Smooth muscle cell (in vitro differentiated cells): Measurements from ENCODE around the gene SOX21. TPM values are rescaled to one million over a fixed set of nuclear protein-coding genes. Genes with fewer than 3 reads are reported as not detected.

Experiments used
- DNase-seq: peaks from one replicate; lab custom pipeline; 2025; ENCODE audit not compliant: unreplicated experiment; lab: John Stamatoyannopoulos, UW
- H2AFZ ChIP-seq: fragments of 200-600 bp; sonication (generic); 2 replicates; pipeline ENCODE4 v1.6.0; 2016; ENCODE audit warnings: antibody characterized with exemption, low read depth, mild to moderate bottlenecking
- H3F3A ChIP-seq: fragments of 200-600 bp; sonication (generic); 2 replicates; pipeline ENCODE4 v1.6.0; 2017; ENCODE audit warnings: antibody characterized with exemption, low read depth
- H3K27ac ChIP-seq: fragments of 200-600 bp; sonication (generic); 2 replicates; pipeline ENCODE4 v1.5.1; 2016; ENCODE audit warnings: low read depth, mild to moderate bottlenecking
- H3K27me3 ChIP-seq: fragments of 200-600 bp; sonication (generic); 2 replicates; pipeline ENCODE4 v1.6.1; 2016; ENCODE audit warnings: low read depth, mild to moderate bottlenecking
- H3K36me3 ChIP-seq: fragments of 200-600 bp; sonication (generic); 2 replicates; pipeline ENCODE4 v1.5.1; 2016; ENCODE audit warnings: low read depth
- H3K4me1 ChIP-seq: fragments of 200-600 bp; sonication (generic); 2 replicates; pipeline ENCODE4 v1.5.1; 2016; ENCODE audit warnings: low read depth
- H3K4me2 ChIP-seq: fragments of 200-600 bp; sonication (generic); 2 replicates; pipeline ENCODE4 v1.6.0; 2016; ENCODE audit warnings: mild to moderate bottlenecking
- H3K4me3 ChIP-seq: fragments of 200-600 bp; sonication (generic); 2 replicates; pipeline ENCODE4 v1.5.1; 2016; ENCODE audit warnings: mild to moderate bottlenecking
- H3K79me2 ChIP-seq: fragments of 200-600 bp; sonication (generic); 2 replicates; pipeline ENCODE4 v1.6.0; 2016; ENCODE audit warnings: low read depth, mild to moderate bottlenecking
- H3K9ac ChIP-seq: fragments of 200-600 bp; sonication (generic); 2 replicates; pipeline ENCODE4 v1.6.0; 2016; ENCODE audit warnings: low read depth
- H3K9me3 ChIP-seq: fragments of 200-600 bp; sonication (generic); replicated peaks from 2 replicates; pipeline ENCODE4 v1.5.1; 2016; ENCODE audit warnings: low read depth
- H4K20me1 ChIP-seq: fragments of 200-600 bp; sonication (generic); 2 replicates; pipeline ENCODE4 v1.6.0; 2016; ENCODE audit warnings: low read depth
- CTCF ChIP-seq: fragments of 200-600 bp; sonication (generic); IDR thresholded peaks from 2 replicates; pipeline ENCODE4 v1.5.1; 2017; ENCODE audit warnings: borderline replicate concordance, mild to moderate bottlenecking, antibody characterized with exemption; ENCODE audit not compliant: insufficient read depth, poor library complexity, severe bottlenecking
- WGBS: methylation state at CpG from one replicate; pipeline ENCODE4 v1.1.7; 2016; ENCODE audit warnings: low lambda C conversion rate; 5-methylcytosine and 5-hydroxymethylcytosine counted together
- polyA plus RNA-seq: library from polyadenylated mRNA; unstranded; fragments of >200 nt; fragmentation: Nextera tagmentation; extraction: Ambion mirVana; gene quantifications from 2 replicates; pipeline ENCODE4 v1.2.1, GENCODE V29; 2016
- total RNA-seq: library from RNA; depleted of rRNA; stranded (reverse); fragments of >200 nt; gene quantifications from 2 replicates; pipeline ENCODE4 v1.2.3, GENCODE V29; 2014

Gene SOX21
- total RNA-seq: 0.09 TPM in 1 of 2 replicates, not detected in the other
- polyA plus RNA-seq: not detected in 2 replicates

GRCh38 chr13:94712287-94712811 lies at the start of gene SOX21:
TSS of gene SOX21 (minus strand) at chr13:94712545. CDS start at chr13:94712049, 496 bp downstream.
- H3K4me1 ChIP-seq: peaks cover 8% of the 10 kb centered on the region
- H2AFZ ChIP-seq: no peak within 1 kb of the TSS
- no peaks in the 10 kb centered on the region for H3F3A ChIP-seq
- H3K79me2 ChIP-seq: no peaks in the 10 kb centered on the region
- TF ChIP-seq CTCF: no peak
- H3K9me3 ChIP-seq: no peaks in the 10 kb centered on the region
- peak within 1 kb of the TSS; percentile 88 for H3K4me2 ChIP-seq
- H4K20me1 ChIP-seq: peaks cover 3% of the 10 kb centered on the region
- H3K36me3 ChIP-seq: no peaks in the 10 kb centered on the region
- H3K9ac ChIP-seq: no peak within 1 kb of the TSS
- peak within 1 kb of the TSS; percentile 42 for H3K4me3 ChIP-seq
- no peak for DNase-seq
- under 1% methylated on average over 31 of the region's 38 CpGs for WGBS
- no peak within 1 kb of the TSS for H3K27ac ChIP-seq
- peaks cover 91% of the 10 kb centered on the region for H3K27me3 ChIP-seq

- Histone ChIP-seq H3K79me2 (no peaks in the 10 kb centered on the region), H3K27me3 (no peaks in the 10 kb centered on the region)
These were observed 49.1 kb upstream of the SOX21 start for GRCh38 chr13:94761407-94761806.

GRCh38 chr13:94759120-94759728 lies 46.9 kb upstream of the SOX21 start:
- H3K9me3 ChIP-seq: no peaks in the 10 kb centered on the region
- 95% methylated on average over 21 of the region's 22 CpGs for WGBS
- no peak overlapping the region for H3K9ac ChIP-seq
- H4K20me1 ChIP-seq: no peaks in the 10 kb centered on the region
- no peak for DNase-seq
- no peaks in the 10 kb centered on the region for H3K27me3 ChIP-seq
- H3K4me3 ChIP-seq: no peak overlapping the region
- H3K79me2 ChIP-seq: no peaks in the 10 kb centered on the region
- no peak overlapping the region for H3K4me2 ChIP-seq
- no peaks in the 10 kb centered on the region for H3K36me3 ChIP-seq
- H2AFZ ChIP-seq: no peak overlapping the region
- TF ChIP-seq CTCF: no peak
- no peaks in the 10 kb centered on the region for H3F3A ChIP-seq
- H3K27ac ChIP-seq: no peak overlapping the region
- peaks cover 4% of the 10 kb centered on the region for H3K4me1 ChIP-seq

More at GRCh38 chr13:94761407-94761806, 49.1 kb upstream of the SOX21 start:
- no peak for TF ChIP-seq CTCF
- 9% methylated on average over 2 of the region's 2 CpGs for WGBS
- no peak for DNase-seq
- Histone ChIP-seq H3K9me3 (no peaks in the 10 kb centered on the region), H3F3A (no peaks in the 10 kb centered on the region), H4K20me1 (no peaks in the 10 kb centered on the region), H3K36me3 (no peaks in the 10 kb centered on the region), H2AFZ (no peak overlapping the region), H3K4me2 (no peak overlapping the region), H3K27ac (no peak overlapping the region), H3K4me1 (peaks cover 14% of the 10 kb centered on the region), H3K4me3 (no peak overlapping the region), H3K9ac (no peak overlapping the region)
